GM23338 (cell line): Measurements from ENCODE around the gene GRM3. TPM values are rescaled to one million over a fixed set of nuclear protein-coding genes. Genes with fewer than 3 reads are reported as not detected.

Experiments used
- ATAC-seq: fragments of 200-7000 bp; cut with Tn5 transposase; 3 replicates; pipeline ENCODE4 v1.9.1; 2020
- DNase-seq: peaks from one replicate; pipeline ENCODE4 v3.0.0-alpha.2; 2015; ENCODE audit warnings: low spot score
- H2AFZ ChIP-seq: fragments of 200-600 bp; sonication (generic); 2 replicates; pipeline ENCODE4 v1.8.0; 2016; ENCODE audit warnings: antibody characterized with exemption, mild to moderate bottlenecking, moderate library complexity
- H3F3A ChIP-seq: fragments of 200-600 bp; sonication (generic); replicated peaks from 2 replicates; pipeline ENCODE4 v1.8.0; 2017; ENCODE audit warnings: antibody characterized with exemption, mixed run types, low read depth
- H3K27ac ChIP-seq: fragments of 200-600 bp; sonication (generic); 2 replicates; pipeline ENCODE4 v1.6.1; 2016; ENCODE audit warnings: low read depth
- H3K27me3 ChIP-seq: fragments of 200-600 bp; sonication (generic); 2 replicates; pipeline ENCODE4 v1.8.0; 2016; ENCODE audit warnings: mild to moderate bottlenecking, mixed run types, moderate library complexity; ENCODE audit not compliant: insufficient read depth
- H3K36me3 ChIP-seq: fragments of 200-600 bp; sonication (generic); 2 replicates; pipeline ENCODE4 v1.8.0; 2016; ENCODE audit warnings: mild to moderate bottlenecking; ENCODE audit not compliant: insufficient read depth
- H3K4me1 ChIP-seq: fragments of 200-600 bp; sonication (generic); 2 replicates; pipeline ENCODE4 v1.8.0; 2016; ENCODE audit warnings: mild to moderate bottlenecking, moderate library complexity; ENCODE audit not compliant: insufficient read depth
- H3K4me2 ChIP-seq: fragments of 200-600 bp; sonication (generic); 2 replicates; pipeline ENCODE4 v1.7.1; 2017; ENCODE audit warnings: mixed run types
- H3K4me3 ChIP-seq: fragments of 200-600 bp; sonication (generic); 2 replicates; pipeline ENCODE4 v1.6.1; 2016; ENCODE audit warnings: mixed run types
- H3K79me2 ChIP-seq: fragments of 200-600 bp; sonication (generic); replicated peaks from 2 replicates; pipeline ENCODE4 v1.8.0; 2017; ENCODE audit warnings: mild to moderate bottlenecking; ENCODE audit not compliant: insufficient read depth
- H3K9me2 ChIP-seq: fragments of 200-600 bp; sonication (generic); 2 replicates; pipeline ENCODE4 v1.8.0; 2017; ENCODE audit not compliant: insufficient read depth
- H4K20me1 ChIP-seq: fragments of 200-600 bp; sonication (generic); replicated peaks from 2 replicates; pipeline ENCODE4 v1.8.0; 2017; ENCODE audit warnings: mild to moderate bottlenecking; ENCODE audit not compliant: insufficient read depth
- H3K27ac Mint-ChIP-seq: 2 replicates; pipeline ENCODE4 v1.8.0; 2020; ENCODE audit warnings: inconsistent platforms, mild to moderate bottlenecking, moderate library complexity, mixed read lengths
- H3K27me3 Mint-ChIP-seq: 3 replicates; pipeline ENCODE4 v1.8.0; 2022; ENCODE audit warnings: low read depth, mild to moderate bottlenecking, moderate library complexity, mixed read lengths, inconsistent platforms; ENCODE audit not compliant: insufficient read depth, poor library complexity
- H3K36me3 Mint-ChIP-seq: 3 replicates; pipeline ENCODE4 v1.8.0; 2021; ENCODE audit warnings: low read depth, mild to moderate bottlenecking, inconsistent platforms, moderate library complexity, mixed read lengths
- H3K4me1 Mint-ChIP-seq: 3 replicates; pipeline ENCODE4 v1.8.0; 2020; ENCODE audit warnings: mild to moderate bottlenecking, inconsistent platforms, mixed read lengths
- H3K4me3 Mint-ChIP-seq: 3 replicates; pipeline ENCODE4 v1.8.0; 2021; ENCODE audit warnings: moderate library complexity, mild to moderate bottlenecking, inconsistent platforms, mixed read lengths
- H3K9me3 Mint-ChIP-seq: 3 replicates; pipeline ENCODE4 v1.8.0; 2020; ENCODE audit warnings: moderate library complexity, mild to moderate bottlenecking, inconsistent platforms, mixed read lengths
- CREB1 ChIP-seq: fragments of 250-450 bp; sonication (Bioruptor Pico); IDR thresholded peaks from 2 replicates; pipeline ENCODE4 v1.5.0; 2020; ENCODE audit warnings: low read depth, mild to moderate bottlenecking, moderate library complexity
- CTCF ChIP-seq, 2 experiments: fragments of 200-600 bp in 1 of 2; sonication (generic) in 1 of 2; conservative IDR thresholded peaks; 2 replicates each; pipeline versions ENCODE4 v1.5.1 to v1.6.1; 2016 to 2017; ENCODE audit warnings: antibody characterized with exemption in 2 of 2, low read depth in 2 of 2, mild to moderate bottlenecking in 2 of 2, moderate library complexity in 1 of 2
- ETS1 ChIP-seq: IDR thresholded peaks from 2 replicates; pipeline ENCODE4 v1.6.1; 2016; ENCODE audit warnings: antibody characterized with exemption
- EZH2 ChIP-seq: fragments of 200-600 bp; sonication (generic); IDR thresholded peaks from one replicate; pipeline ENCODE4 v1.8.0; 2017; ENCODE audit warnings: antibody characterized with exemption, mild to moderate bottlenecking, low read depth; ENCODE audit not compliant: unreplicated experiment
- EZH2phosphoT487 ChIP-seq: fragments of 200-600 bp; sonication (generic); IDR thresholded peaks from one replicate; pipeline ENCODE4 v1.8.1; 2018; ENCODE audit warnings: antibody characterized with exemption; ENCODE audit not compliant: unreplicated experiment
- JUNB ChIP-seq: IDR thresholded peaks from one replicate; pipeline ENCODE4 v1.6.1; 2016; ENCODE audit warnings: antibody characterized with exemption; ENCODE audit not compliant: unreplicated experiment
- NANOG ChIP-seq: IDR thresholded peaks from 2 replicates; pipeline ENCODE4 v1.6.1; 2016; ENCODE audit warnings: antibody characterized with exemption, borderline replicate concordance
- POLR2AphosphoS5 ChIP-seq: IDR thresholded peaks from 2 replicates; pipeline ENCODE4 v1.6.1; 2016; ENCODE audit warnings: antibody characterized with exemption, low read depth
- REST ChIP-seq: IDR thresholded peaks from one replicate; pipeline ENCODE4 v1.6.1; 2018; ENCODE audit warnings: antibody characterized with exemption; ENCODE audit not compliant: unreplicated experiment
- STAT1 ChIP-seq: IDR thresholded peaks from one replicate; pipeline ENCODE4 v1.6.1; 2016; ENCODE audit warnings: antibody characterized with exemption; ENCODE audit not compliant: unreplicated experiment
- ZNF114 ChIP-seq: fragments of 250-450 bp; sonication (Bioruptor Pico); IDR thresholded peaks from 2 replicates; pipeline ENCODE4 v1.5.0; 2020; ENCODE audit warnings: mild to moderate bottlenecking, moderate library complexity
- ZNF331 ChIP-seq: fragments of 250-450 bp; sonication (Bioruptor Pico); IDR thresholded peaks from 2 replicates; pipeline ENCODE4 v1.5.0; 2020; ENCODE audit warnings: low read depth, mild to moderate bottlenecking, moderate library complexity
- polyA plus RNA-seq: library from polyadenylated mRNA; unstranded; fragments of >200 nt; fragmentation: Nextera tagmentation; extraction: Ambion mirVana; gene quantifications from 2 replicates; pipeline ENCODE4 v1.2.1, GENCODE V29; 2016
- total RNA-seq: library from RNA; depleted of rRNA; stranded (reverse); fragments of >200 nt; shearing (Covaris generic); gene quantifications from 2 replicates; pipeline ENCODE4 v1.2.3, GENCODE V29; 2014
- TF ChIP-seq, protein P1 (sequence below): fragments of 250-450 bp; sonication (Bioruptor Pico); IDR thresholded peaks from 2 replicates; pipeline ENCODE4 v1.5.0; 2020; ENCODE audit warnings: mild to moderate bottlenecking, moderate library complexity

The GRM3 gene
- total and polyA plus RNA-seq, 2 experiments from 2014 or later: 0.79 to 1.9 TPM

DNA sequence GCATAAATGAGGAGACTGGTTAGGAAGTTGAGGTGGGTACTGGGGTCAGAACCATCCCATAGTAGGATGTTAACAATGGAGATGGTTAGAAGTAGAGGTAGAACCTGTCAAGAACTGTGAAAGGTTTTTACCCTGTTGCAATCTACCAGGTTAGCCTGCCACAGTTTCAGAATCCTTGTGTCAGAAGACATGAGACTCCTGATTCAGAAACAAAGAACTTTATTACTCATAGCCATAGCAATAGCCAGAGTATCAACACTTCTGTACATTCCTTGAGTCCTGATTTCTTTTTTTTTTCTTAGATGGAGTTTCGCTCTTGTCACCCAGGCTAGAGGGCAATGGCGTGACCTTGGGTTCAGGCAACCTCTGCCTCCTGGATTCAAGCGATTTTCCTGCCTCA, 200.9 kb downstream of the GRM3 start:
- no peaks in the 10 kb centered on the region for H3K9me2 ChIP-seq
- no peak overlapping the region for H3K4me2 ChIP-seq
- H3K4me1 Mint-ChIP-seq: peaks cover 7% of the 10 kb centered on the region; the same call in 2 of the 3 replicates
- DNase-seq: no peak
- no peaks in the 10 kb centered on the region for H3K36me3 ChIP-seq
- ATAC-seq: no peak
- no peaks in the 10 kb centered on the region for H3K9me3 Mint-ChIP-seq
- no peaks in the 10 kb centered on the region for H3K79me2 ChIP-seq
- H3K27me3 Mint-ChIP-seq: no peaks in the 10 kb centered on the region
- H3K27ac Mint-ChIP-seq: no peak overlapping the region
- H3K4me3 Mint-ChIP-seq: no peak overlapping the region
- no peak overlapping the region for H3K4me3 ChIP-seq
- H3K36me3 Mint-ChIP-seq: peaks cover 3% of the 10 kb centered on the region; the same call in 1 of the 3 replicates
- TF ChIP-seq REST (no peak), POLR2AphosphoS5 (no peak), ETS1 (no peak), CTCF (conservative IDR thresholded peaks at IDR 0.05; ENCODE audit: low read depth in 2 of 2) (no peak), ZNF114 (CRISPR knock-in tag) (no peak), JUNB (no peak), CREB1 (CRISPR knock-in tag) (no peak), EZH2phosphoT487 (no peak), ZNF331 (CRISPR knock-in tag) (no peak), STAT1 (no peak), EZH2 (no peak), NANOG (no peak)
- TF ChIP-seq, protein P1, sequence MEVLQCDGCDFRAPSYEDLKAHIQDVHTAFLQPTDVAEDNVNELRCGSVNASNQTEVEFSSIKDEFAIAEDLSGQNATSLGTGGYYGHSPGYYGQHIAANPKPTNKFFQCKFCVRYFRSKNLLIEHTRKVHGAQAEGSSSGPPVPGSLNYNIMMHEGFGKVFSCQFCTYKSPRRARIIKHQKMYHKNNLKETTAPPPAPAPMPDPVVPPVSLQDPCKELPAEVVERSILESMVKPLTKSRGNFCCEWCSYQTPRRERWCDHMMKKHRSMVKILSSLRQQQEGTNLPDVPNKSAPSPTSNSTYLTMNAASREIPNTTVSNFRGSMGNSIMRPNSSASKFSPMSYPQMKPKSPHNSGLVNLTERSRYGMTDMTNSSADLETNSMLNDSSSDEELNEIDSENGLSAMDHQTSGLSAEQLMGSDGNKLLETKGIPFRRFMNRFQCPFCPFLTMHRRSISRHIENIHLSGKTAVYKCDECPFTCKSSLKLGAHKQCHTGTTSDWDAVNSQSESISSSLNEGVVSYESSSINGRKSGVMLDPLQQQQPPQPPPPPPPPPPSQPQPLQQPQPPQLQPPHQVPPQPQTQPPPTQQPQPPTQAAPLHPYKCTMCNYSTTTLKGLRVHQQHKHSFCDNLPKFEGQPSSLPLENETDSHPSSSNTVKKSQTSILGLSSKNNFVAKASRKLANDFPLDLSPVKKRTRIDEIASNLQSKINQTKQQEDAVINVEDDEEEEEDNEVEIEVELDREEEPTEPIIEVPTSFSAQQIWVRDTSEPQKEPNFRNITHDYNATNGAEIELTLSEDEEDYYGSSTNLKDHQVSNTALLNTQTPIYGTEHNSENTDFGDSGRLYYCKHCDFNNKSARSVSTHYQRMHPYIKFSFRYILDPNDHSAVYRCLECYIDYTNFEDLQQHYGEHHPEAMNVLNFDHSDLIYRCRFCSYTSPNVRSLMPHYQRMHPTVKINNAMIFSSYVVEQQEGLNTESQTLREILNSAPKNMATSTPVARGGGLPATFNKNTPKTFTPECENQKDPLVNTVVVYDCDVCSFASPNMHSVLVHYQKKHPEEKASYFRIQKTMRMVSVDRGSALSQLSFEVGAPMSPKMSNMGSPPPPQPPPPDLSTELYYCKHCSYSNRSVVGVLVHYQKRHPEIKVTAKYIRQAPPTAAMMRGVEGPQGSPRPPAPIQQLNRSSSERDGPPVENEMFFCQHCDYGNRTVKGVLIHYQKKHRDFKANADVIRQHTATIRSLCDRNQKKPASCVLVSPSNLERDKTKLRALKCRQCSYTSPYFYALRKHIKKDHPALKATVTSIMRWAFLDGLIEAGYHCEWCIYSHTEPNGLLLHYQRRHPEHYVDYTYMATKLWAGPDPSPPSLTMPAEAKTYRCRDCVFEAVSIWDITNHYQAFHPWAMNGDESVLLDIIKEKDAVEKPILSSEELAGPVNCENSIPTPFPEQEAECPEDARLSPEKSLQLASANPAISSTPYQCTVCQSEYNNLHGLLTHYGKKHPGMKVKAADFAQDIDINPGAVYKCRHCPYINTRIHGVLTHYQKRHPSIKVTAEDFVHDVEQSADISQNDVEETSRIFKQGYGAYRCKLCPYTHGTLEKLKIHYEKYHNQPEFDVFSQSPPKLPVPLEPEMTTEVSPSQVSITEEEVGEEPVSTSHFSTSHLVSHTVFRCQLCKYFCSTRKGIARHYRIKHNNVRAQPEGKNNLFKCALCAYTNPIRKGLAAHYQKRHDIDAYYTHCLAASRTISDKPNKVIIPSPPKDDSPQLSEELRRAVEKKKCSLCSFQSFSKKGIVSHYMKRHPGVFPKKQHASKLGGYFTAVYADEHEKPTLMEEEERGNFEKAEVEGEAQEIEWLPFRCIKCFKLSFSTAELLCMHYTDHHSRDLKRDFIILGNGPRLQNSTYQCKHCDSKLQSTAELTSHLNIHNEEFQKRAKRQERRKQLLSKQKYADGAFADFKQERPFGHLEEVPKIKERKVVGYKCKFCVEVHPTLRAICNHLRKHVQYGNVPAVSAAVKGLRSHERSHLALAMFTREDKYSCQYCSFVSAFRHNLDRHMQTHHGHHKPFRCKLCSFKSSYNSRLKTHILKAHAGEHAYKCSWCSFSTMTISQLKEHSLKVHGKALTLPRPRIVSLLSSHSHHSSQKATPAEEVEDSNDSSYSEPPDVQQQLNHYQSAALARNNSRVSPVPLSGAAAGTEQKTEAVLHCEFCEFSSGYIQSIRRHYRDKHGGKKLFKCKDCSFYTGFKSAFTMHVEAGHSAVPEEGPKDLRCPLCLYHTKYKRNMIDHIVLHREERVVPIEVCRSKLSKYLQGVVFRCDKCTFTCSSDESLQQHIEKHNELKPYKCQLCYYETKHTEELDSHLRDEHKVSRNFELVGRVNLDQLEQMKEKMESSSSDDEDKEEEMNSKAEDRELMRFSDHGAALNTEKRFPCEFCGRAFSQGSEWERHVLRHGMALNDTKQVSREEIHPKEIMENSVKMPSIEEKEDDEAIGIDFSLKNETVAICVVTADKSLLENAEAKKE (CRISPR knock-in tag): no peak
- H4K20me1 ChIP-seq: no peaks in the 10 kb centered on the region
- H3K27ac ChIP-seq: no peak overlapping the region
- H3F3A ChIP-seq: no peaks in the 10 kb centered on the region
- H2AFZ ChIP-seq: no peak overlapping the region
- H3K27me3 ChIP-seq: no peaks in the 10 kb centered on the region
- H3K4me1 ChIP-seq: peaks cover 6% of the 10 kb centered on the region; the same call in 1 of the 2 replicates
